Astrocyte of the spinal cord (primary cell): ENCODE results near the gene PRR19.
"Not testable (repeated sequence)": the region's sequence is repeated elsewhere in the genome, so short reads cannot be mapped to it uniquely, and the experiment has no call there.

Experiments
- DNase-seq: peaks from one replicate; pipeline ENCODE4 v3.0.0; 2011; ENCODE audit warnings: low read depth, low spot score
- H3K4me3 ChIP-seq: 2 replicates; pipeline ENCODE4 v1.5.1; 2011; ENCODE audit warnings: low read depth, mild to moderate bottlenecking, low read length, moderate library complexity
- in situ Hi-C: cut with HindIII; loops from 2 replicates; pipeline ENCODE4 v1.10.0; 2017; ENCODE audit warnings: low sequenced_read_pairs
- TF ChIP-seq, protein P1 (sequence below): IDR thresholded peaks from 2 replicates; pipeline ENCODE4 v1.5.1; 2012; ENCODE audit warnings: low read depth, mild to moderate bottlenecking, low read length, inconsistent platforms

PRR19 gene

DNA sequence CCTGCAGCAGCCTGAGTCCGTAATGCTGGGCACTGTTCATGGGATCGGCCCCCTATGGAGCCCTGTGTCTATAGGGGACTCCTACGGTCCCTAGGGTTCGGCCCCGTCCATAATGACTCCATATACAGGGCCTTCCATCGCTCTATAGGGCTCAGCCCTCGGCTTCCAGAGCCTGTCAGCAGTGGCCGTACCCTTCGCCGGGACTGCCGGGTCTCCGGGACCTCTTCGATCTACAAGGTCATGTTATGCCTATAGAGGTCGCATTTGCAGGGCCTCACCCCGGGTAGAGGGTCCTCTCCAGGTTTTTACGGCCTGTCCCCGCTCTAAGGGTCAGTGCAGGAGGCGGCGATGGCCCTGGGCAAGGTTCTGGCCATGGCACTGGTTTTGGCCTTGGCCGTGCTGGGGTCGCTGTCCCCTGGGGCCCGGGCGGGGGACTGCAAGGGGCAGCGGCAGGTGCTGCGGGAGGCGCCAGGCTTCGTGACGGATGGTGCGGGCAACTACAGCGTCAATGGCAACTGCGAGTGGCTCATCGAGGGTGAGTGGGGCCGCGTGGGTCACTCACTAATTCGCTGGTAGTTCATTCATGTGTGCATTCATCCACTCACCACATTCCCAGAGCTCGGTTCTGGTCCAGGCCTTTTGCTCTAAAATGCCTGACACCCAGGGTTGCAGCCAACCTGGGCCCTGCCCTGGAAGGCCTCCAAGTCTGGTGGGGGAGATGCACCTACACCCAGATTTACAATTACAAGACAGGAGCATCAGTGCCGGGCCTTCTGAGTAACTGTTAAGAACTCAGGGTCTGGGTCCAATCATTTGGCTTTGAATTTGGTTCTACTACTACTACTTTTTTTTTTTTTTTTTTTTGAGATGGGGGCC lies 24.2 kb downstream of the PRR19 start:
- peak overlapping the region; percentile 92 for H3K4me3 ChIP-seq
- in situ Hi-C loops: no loop called here
- no peak for DNase-seq
- TF ChIP-seq, protein P1, sequence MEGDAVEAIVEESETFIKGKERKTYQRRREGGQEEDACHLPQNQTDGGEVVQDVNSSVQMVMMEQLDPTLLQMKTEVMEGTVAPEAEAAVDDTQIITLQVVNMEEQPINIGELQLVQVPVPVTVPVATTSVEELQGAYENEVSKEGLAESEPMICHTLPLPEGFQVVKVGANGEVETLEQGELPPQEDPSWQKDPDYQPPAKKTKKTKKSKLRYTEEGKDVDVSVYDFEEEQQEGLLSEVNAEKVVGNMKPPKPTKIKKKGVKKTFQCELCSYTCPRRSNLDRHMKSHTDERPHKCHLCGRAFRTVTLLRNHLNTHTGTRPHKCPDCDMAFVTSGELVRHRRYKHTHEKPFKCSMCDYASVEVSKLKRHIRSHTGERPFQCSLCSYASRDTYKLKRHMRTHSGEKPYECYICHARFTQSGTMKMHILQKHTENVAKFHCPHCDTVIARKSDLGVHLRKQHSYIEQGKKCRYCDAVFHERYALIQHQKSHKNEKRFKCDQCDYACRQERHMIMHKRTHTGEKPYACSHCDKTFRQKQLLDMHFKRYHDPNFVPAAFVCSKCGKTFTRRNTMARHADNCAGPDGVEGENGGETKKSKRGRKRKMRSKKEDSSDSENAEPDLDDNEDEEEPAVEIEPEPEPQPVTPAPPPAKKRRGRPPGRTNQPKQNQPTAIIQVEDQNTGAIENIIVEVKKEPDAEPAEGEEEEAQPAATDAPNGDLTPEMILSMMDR: no peak

DNA sequence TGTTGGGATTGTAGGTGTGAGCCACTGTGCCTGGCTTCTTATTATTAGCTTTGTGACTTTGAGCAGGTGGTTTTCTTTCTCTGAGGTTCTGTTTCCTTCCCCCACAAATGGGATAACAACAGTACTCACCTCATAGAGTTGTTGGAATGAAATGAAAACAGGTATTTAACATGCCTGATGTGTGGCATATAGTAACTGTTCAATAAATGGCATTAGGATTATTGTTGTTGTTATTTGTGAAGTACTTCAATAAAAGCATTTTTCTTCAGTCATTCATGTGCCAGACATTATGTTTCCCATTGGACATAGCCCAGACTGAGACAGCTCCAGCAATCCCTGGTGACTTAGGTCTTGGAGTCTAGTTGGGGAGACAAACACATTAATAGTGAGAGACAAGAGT lies 25.0 kb downstream of the PRR19 start:
- in situ Hi-C loops: no loop called here
- no peak overlapping the region for H3K4me3 ChIP-seq
- TF ChIP-seq, protein P1: no peak
- DNase-seq: no peak

DNA sequence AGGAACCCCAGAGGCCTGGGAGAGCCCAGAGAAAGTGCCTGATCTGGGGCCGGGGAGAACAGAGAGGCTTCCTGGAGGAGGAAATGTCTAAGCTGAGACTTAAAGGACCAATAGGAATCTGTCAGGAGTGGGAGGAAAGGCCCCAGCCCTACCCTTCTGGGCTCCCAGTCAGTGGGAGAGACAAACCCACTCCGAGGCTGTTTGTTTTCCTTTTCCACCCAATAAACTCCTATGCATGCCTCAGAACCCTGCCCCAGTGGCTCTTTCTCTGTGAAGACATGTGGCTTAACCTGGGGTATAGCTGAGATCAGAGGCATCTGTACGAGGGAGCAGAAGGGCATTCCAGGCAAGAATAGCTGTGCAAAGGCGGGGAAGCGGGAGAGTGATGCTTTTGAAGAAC lies 25.4 kb downstream of the PRR19 start:
- DNase-seq: no peak
- H3K4me3 ChIP-seq: no peak overlapping the region
- in situ Hi-C loops: no loop called here
- TF ChIP-seq, protein P1: no peak

DNA sequence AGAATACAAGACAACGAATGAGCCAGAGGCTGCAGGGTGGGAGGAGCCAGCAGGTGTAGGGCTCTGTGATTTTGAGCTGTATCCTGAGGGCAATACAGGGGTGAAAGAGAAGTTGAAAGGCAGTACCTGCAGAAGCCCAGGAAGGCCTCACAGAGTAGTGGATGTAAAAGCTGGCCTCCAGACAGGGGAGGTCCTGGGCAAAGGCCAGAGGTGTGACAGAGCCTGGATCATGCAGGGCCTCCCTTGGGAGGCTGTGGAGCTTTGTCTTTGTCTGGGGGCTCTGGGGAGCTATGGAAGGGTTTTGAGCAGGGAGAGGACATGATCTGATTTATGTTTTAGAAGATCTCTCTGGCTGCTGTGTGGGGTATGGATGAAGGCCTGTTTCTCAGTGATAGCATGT lies 26.2 kb downstream of the PRR19 start:
- H3K4me3 ChIP-seq: no peak overlapping the region
- DNase-seq: no peak
- in situ Hi-C loops: no loop called here
- TF ChIP-seq, protein P1: no peak

DNA sequence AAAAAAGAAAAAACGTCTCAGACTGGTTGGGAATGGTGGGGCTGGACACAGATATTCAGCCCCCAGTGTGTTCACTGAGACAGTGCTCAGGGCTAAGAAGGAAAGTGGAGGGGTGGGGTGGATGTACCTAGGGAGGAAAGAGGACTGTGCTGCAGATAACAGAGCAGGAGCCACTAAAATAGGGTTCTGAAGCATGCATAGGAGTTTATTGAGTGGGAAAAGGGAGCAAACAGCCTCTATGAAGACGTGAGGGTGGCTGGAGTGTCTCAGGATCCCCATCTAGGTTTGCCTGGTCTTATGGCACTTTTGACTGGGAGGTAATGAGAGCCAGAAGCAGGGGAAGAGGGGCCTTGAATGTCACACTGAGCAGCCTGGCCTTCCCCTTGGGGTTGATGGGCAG lies 26.9 kb downstream of the PRR19 start:
- in situ Hi-C loops: no loop called here
- H3K4me3 ChIP-seq: no peak overlapping the region
- TF ChIP-seq, protein P1: no peak
- no peak for DNase-seq

DNA sequence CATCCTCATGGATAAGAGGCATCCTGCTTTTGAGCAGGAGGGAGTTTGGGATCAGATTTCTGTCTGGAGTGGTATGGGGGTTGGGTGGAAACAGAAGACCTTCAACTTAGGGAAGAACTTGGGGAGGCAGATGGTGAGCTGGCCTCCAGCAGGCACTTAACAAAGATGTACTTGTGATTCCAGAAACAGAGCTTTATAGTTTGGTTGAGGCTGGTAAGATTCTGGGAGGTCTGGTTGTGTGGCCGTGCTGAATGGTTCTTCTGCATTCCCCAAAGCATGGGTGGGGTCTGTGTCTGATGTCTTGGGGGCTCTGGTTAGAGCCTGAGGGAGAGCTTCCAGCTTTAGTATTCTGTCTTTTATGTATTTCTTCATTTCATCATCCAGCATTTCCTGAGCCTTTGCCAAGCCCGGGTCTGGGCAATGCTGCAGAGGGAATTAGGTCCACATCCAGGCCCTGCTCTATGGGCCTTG lies 28.3 kb downstream of the PRR19 start:
- in situ Hi-C loops: no loop called here
- DNase-seq: no peak
- no peak overlapping the region for H3K4me3 ChIP-seq
- TF ChIP-seq, protein P1: no peak

DNA sequence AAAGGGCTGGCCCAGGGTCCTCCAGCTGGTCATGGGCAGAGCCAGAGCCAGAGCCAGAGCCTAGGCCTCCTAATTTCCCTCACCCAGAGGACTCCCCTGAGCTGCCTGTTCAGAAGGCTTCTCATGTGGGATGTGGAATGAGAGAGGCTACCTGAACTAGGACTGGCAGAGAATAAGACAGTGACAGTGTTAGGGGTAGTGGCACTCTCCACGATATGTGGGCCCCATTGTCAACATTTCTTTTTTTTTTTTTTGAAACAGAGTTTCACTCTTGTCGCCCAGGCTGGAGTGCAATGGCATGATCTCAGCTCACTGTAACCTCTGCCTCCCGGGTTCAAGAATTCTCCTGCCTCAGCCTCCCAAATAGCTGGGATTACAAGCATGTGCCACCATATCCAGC lies 29.4 kb downstream of the PRR19 start:
- in situ Hi-C loops, DNase-seq, H3K4me3 ChIP-seq: not testable (repeated sequence)
